Measurements from ENCODE around the gene CEND1. TPM values are rescaled to one million over a fixed set of nuclear protein-coding genes. Genes with fewer than 3 reads are reported as not detected.

The CEND1 gene
- total and polyA plus RNA-seq, 2 of the 13 experiments (the other 11 are each of a cell fraction or from before 2014, with no cell fraction given) = not detected

DNA sequence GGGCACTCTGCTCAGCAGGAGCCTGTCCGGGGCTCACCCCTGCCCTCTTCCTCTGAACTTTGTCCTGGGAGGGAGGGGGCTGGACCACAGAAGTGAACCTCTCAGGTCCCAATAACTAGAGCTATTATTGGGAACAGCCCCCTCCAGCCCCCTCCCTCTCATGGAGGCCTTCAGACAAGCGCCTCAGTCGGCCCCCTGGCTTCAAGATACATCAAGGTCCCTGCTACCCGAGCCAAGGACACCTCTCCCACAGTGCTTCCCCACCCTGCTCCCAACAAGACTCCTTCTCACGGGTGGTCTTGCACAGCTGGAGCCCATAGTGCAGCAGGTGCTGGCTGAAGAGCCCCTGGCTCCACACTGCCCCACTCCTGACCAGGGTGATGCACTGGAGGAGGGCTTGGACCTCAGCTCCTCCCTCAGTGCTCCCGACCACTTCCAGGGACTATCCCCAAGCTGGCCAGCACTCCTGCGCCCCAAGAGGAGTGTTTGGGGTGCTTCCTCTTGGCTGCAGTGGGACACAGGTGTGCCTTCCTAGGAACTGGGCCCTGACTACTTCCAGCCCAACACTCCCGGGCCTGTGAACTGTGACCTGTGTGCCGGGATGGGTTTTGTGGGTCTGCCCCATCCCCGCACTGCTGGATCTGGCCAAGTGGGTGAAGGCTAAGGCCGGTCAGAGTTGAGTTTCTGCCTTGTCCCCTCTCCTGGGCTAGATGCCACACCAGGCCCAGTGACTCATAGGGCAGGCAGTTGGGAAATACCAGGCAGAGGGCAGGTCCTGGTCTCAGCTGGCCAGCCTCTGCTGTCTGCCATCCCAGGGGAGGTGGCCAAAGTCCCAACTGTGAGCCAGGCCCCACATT, 31.0 kb upstream of the CEND1 start (continued):
- TF ChIP-seq ZNF687 (CRISPR knock-in tag; IDR thresholded peaks at IDR 0.05) = peak; percentile 56; the same call in 1 of the 2 replicates
- no peak for TF ChIP-seq ZNF101 (CRISPR knock-in tag; IDR thresholded peaks at IDR 0.05; ENCODE audit: borderline replicate concordance, low read depth)
- TF ChIP-seq THAP9 (CRISPR knock-in tag; IDR thresholded peaks at IDR 0.05; ENCODE audit: borderline replicate concordance) = no peak
- TF ChIP-seq RXRB (CRISPR knock-in tag; IDR thresholded peaks at IDR 0.05; ENCODE audit: borderline replicate concordance) = 0 out of 2 replicates have a peak, but pooled peaks have one; percentile 18
- TF ChIP-seq ZFP36L2 (CRISPR knock-in tag; IDR thresholded peaks at IDR 0.05) = no peak
- peak; percentile 49 for TF ChIP-seq SKI (IDR thresholded peaks at IDR 0.05; ENCODE audit: partially characterized antibody)
- no peak for TF ChIP-seq GATA4 (IDR thresholded peaks at IDR 0.05; ENCODE audit: borderline replicate concordance, low read depth)
- TF ChIP-seq, protein P1, sequence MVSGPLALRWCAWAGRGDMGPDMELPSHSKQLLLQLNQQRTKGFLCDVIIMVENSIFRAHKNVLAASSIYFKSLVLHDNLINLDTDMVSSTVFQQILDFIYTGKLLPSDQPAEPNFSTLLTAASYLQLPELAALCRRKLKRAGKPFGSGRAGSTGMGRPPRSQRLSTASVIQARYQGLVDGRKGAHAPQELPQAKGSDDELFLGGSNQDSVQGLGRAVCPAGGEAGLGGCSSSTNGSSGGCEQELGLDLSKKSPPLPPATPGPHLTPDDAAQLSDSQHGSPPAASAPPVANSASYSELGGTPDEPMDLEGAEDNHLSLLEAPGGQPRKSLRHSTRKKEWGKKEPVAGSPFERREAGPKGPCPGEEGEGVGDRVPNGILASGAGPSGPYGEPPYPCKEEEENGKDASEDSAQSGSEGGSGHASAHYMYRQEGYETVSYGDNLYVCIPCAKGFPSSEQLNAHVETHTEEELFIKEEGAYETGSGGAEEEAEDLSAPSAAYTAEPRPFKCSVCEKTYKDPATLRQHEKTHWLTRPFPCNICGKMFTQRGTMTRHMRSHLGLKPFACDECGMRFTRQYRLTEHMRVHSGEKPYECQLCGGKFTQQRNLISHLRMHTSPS (CRISPR knock-in tag; IDR thresholded peaks at IDR 0.05; ENCODE audit: low read depth) = peak; percentile 98
- 0 out of 2 replicates have a peak, but pooled peaks have one; percentile 1 for TF ChIP-seq RFXAP (CRISPR knock-in tag; IDR thresholded peaks at IDR 0.05; ENCODE audit: borderline replicate concordance)
- peak; percentile 15; the same call in 1 of the 2 replicates for TF ChIP-seq ARID4A (CRISPR knock-in tag; IDR thresholded peaks at IDR 0.05; ENCODE audit: borderline replicate concordance)
- TF ChIP-seq, protein P2, sequence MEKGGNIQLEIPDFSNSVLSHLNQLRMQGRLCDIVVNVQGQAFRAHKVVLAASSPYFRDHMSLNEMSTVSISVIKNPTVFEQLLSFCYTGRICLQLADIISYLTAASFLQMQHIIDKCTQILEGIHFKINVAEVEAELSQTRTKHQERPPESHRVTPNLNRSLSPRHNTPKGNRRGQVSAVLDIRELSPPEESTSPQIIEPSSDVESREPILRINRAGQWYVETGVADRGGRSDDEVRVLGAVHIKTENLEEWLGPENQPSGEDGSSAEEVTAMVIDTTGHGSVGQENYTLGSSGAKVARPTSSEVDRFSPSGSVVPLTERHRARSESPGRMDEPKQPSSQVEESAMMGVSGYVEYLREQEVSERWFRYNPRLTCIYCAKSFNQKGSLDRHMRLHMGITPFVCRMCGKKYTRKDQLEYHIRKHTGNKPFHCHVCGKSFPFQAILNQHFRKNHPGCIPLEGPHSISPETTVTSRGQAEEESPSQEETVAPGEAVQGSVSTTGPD (CRISPR knock-in tag; IDR thresholded peaks at IDR 0.05) = no peak

Data from HepG2 (cell line).